Measurements from ENCODE around the gene PLA2G4F.

PLA2G4F gene

DNA sequence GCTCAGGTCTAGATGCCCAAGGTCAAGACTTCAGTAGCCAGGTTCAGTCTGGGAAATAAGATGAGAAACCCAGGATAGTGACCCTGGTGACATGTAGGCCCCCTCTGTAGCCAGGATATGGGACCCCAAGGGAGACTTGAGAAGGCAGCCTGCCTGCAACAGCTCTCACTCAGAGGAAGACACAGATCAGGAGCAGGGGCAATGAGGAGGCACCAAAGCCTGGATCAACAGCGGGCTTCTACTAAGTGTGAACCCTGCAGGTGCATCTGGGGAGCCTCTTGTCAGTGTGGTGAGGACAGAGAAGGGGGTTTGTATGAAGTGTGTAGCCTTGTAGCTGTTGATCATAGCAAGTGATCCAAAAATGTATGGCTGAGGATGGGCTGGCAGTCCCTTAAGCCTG, 25.4 kb downstream of the PLA2G4F start:
- no peak for DNase-seq

DNA sequence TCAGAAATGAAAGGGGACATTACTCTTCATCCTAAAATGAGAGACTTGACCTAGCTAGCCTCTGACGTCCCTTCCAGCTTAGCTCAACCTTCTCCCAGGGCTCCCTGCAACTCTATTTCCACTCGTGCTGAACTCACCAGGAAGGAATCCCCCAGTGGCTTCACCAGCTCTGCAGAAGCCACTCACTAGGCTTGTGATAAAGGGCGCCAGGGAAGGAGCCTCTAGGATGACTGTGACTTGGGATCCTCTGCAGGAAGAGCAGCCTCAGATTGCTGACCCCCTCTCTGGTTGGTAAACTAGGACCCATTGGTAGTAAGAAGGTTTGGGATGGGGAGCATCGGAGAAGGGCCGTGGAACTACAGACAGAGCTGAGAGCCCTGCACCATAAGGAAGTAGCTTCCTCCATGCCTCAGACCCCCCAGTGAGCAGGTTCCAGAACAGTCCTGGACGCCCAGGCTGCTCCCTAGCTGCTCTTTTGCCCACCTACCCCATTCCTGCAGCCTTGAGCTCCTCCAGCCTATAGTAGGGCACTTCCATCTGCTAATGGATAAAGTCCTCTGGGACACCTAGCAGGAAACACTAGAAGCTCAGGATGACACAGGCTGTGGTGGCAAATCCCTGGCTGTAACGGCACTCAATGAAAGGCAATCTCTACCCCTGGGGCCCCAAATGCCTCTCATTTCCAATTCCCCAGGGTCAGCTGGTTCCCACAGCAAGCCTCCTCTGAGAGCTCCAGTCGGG, 26.0 kb downstream of the PLA2G4F start:
- no peak for DNase-seq

DNA sequence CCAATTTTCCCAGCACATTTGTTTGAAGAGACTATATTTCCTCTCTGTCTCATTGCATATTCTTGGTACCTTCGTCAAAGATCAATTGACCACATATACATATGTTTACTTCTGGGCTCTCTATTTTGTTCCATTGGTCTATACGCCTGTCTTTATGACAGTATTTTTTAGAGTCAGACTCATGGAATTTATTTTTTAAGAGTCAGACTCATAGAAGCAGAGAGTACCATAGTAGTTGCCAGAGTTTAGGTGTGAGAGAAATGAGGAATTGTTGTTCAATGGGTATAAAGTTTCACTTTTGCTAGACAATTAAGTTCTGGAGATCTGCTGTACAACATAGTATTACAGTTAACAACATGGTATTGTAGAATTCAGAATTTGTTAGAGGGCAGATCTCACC, 27.1 kb downstream of the PLA2G4F start:
- DNase-seq, result no peak

DNA sequence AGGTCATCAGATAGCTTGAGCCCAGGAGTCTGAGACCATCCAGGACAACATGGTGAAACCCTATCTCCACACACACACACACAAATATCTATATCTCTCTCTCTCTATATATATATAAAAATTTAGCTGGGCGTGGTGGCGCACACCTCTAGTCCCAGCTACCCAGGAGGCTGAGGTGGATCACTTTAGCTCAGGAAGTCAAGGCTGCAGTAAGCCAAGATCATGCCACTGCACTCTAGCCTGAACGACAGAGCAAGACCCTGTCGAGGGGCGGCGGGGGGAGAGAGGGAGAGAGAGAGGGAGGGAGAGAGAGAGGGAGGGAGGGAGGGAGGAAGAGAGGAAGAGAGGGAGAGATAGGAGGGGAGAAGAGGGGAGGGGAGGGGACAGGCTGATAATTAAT, 28.0 kb downstream of the PLA2G4F start:
- DNase-seq, result no peak

DNA sequence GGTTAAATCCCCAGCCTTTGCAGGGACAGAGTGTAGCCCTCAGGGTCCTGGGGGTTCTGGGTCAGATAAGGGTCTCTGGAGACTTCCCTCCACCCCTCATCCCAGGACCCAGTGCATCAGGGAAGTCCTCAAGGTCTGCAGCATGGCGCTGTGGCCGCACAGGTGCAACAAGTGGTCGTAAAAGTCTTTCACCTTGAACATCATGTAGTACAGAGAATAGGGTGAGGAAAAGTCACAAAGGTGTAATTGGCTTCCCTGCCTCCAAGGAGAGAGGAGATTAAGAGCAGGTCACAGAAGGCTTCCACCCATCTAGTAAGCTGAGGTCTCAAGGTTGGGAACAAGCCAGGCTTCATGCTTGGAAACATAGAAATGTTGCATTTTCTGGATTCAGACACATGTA, 32.9 kb downstream of the PLA2G4F start:
- DNase-seq, result no peak

DNA sequence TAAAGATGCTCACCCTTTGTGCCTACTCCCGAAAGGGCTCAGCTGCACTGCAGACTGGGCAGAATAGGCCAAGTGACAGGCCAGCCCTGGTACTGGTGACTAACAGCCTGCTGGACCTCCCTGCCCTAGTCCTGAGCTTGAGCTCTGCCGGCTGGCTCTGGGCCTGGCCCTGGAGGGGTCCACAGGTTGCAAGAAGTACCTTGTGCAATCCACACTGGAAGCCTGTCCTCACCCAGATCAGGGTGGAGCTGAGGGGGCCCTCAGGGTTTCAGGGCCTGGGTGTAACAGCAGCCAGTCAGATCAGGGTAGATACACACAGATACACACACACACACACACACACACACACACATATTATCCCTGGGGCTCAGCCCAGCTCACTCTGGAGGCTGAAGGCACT, 34.8 kb downstream of the PLA2G4F start:
- no peak for DNase-seq

DNA sequence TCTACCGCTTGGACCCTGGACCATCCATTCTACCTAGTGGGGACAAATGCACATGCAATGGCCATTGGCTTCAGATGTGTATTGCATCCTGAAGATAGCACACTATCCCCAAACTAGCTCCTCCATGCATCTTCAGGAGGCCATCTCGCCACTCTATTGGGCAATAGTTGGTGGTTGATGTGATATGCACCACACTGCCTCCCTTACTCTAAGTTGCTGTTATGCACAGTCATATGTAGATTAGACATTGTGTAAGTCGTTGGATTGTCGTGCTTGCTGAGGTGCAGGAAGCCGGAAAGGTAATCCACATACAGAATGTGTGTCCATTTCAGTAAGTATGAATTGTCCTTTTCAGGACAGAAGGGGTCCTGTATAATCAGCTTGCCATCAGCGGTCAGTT, 35.4 kb downstream of the PLA2G4F start:
- no peak for DNase-seq

DNA sequence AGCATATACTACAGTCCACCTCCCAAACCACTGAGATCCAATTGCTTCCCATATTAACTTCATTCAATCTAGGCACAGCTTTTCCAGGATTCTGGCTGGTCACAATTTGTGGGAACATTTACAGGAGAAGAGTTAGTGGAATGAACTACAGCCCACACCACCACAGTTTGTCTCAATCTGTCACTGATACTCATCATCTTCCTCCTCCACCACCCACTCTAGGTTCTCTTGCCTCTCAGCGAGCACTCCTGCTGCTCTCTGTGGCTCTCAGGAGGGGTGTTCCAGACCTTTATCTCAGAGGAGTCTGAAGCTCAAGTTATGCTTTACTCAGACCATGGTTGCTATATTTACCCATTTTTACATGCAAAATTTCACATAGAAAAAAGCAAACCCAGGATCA, 36.2 kb downstream of the PLA2G4F start:
- DNase-seq, result no peak

DNA sequence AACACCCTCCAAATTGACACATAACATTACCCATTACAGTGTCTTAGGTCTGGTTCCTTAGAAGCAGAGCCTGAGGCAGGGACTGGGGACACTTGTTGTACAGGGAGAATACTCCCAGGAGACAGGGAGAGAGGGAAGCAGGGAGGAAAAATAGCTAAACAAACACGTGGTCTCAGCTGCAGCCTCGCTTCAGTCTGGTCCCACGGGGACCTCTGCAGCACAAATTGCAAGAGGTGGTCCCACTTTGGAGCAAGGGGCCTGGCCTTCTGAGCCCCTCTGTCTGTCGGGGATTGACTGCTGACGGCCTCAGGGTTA, 37.0 kb downstream of the PLA2G4F start:
- no peak for DNase-seq

DNA sequence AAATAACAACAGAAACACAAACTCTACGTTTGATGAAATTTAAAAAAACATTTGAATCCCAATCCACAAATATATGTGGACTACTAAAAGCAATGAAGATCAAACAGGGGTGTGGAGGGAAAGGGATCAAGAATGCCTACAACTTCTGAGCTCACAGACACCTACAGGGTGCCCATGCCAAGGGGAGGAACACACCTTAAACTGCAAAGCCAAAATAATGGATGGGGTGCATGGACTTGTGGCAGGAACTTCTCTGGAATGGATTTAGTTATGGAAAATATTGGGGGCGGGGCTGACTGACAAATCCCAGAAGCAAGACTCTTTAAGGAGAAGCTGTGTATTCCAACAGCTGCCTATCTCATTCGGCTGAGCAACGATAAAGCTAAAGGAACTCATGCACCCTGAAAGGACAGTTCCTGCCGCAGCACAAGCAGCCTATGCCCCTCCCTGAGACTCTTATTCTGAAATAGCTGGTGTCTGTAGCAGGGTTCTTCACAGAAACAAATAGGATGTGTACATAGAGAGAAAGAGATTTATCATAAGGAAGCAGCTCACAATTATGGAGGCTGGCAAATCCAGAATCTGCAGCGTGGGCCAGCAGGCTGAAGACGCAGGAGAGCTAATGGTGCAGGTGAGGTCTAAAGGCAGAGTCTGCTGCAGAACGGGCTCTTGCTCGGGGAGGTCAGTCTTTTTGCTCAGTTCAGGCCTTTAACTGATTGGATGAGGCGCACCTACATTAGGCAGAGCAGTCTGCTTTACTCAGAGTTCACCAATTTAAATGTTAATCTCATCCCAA, 37.6 kb downstream of the PLA2G4F start:
- no peak for DNase-seq

DNA sequence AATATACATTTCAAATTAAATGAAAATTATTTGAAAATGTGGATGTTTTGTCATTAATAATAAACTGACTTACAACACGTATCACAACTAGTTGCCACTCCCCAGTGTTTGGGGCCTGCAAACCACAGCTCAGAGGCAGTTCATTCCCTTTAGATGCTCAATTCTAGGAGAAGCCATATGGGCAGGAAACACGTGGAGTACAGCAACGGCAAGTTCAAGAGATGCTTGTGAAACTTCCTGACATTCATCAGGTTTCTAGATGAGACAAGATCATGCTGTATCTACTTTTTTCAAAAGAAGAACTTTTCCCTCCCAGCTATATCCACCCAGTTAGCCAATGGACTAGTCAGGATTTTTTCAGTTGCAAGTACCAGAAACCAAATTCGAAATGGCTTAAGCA, 44.5 kb downstream of the PLA2G4F start:
- DNase-seq, result no peak

DNA sequence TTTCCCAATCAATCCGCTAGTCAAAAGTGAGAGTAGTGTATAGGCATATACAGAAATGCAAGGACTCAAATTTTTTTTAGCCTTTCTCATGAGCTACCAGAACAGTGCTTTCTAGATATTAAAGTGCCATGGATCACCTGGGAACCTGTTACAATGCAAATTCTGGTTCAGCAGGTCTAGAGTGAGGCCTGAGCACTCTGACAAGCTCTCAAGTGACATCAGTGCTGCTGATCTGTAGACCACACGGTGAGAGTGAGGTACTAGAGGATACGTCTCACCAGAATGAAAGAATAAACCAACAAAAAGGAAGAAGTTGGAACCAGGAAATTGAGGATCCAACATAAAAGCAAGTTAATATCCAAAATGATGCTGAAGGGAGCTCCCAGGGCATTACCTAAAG, 46.1 kb downstream of the PLA2G4F start:
- no peak for DNase-seq

DNA sequence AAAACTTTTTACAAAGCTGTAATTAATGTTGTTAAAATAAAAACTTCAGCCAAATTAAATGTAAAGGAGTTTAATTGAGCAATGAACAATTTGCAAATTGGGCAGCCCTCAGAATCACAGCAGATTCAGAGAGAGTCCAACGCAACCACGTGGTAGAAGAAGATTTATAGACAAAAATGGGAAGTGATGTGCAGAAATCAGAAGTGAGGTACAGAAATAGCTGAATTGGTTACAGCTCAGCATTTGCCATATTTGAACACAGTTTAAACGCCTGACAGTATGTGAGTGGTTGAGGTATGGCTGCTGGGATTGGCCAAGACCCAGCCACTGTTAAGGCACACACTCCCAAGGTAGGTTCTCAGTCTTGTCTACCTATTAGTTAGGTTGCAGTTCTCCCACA, 47.6 kb downstream of the PLA2G4F start:
- no peak for DNase-seq

DNA sequence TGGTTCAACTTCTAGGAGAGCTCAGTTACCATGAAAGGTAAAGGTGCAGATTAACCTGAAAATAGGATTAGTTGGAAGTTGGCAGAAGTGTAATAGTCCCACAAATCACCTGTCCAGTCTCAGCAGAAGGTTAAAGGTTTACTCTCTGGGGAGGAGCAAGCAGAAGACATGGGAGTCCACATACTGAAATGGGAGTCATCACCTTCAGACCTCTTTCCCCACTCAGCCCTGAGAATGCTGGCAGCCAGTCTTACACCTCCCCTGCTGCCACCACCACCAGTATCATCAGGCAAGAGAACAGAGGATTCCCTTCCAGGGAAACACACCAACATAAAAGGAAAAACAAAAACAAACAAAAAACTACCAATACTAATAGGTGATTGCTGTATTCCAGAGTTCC, 48.2 kb downstream of the PLA2G4F start:
- DNase-seq, result no peak

DNA sequence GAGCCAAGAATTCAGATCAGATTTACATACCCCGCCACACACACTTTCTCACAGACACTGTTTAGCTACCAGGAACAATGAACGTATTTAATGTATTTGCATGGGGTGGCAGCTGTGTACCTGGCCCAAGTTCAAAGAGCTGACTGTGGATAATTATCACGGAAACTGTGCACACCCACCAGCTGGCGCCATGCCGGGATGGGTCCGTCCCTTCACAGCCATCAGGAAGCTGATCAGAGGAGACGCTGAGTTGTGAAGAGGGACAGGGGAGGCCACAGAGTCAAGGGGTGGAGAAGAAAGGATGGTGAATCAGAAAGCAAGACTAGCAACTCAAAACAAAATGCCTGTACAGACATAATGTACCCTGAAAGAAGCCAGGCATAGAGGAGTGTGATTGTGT, 49.0 kb downstream of the PLA2G4F start:
- no peak for DNase-seq

DNA sequence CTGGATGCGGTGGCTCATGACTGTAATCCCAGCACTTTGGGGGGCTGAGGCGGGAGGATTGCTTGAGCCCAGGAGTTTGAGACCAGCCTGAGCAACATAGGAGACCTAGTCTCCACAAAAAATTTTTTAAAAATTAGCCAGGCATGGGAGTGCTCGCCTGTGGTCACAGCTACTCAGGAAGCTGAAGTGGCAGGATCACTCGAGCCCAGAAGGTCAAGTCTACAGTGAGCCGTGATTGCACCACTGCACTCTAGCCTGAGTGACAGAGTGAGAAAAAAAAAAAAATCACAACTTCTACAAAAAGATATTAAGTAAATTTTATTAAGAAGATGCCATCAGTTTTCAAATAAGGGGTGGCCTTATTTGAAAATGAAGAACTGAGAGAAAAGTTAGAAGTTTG, 50.1 kb downstream of the PLA2G4F start:
- no peak for DNase-seq

DNA sequence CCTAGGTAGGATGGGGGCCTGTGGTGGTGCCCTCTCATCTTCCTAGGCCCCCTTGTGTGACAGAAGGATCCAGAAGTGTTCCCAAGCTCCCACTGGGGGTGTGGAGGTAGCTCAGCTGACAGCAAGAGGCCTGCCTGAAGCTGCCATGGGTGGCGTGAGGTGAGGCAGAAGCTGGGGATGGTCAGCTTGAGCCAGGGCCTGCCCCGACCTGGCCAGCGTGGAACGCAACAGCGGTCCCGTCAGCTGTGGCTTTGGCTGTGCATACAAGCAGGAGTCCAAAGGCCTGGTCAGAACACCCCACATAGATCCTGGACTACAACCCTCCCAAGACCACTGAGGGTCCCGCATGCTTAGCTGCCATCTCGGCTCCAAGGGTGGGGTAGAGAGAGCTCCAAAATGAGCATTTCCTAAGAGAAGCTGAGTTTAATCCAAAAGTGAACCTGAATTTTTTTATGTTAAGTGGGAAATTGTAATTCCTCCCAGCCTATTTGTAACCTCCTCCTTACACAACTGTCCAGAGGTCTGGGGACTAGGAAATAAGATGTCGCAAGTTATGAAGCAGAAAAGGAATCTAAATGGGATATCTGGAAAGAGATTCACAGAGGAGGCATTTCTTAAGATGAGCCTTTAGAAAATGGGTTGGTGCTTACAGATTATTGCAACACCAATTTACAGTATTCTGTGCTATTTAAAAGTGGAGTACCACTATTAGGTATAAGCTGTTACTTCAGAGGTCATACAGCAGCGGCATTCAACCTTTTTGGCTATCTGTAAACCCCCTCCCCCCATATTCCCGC, 52.1 kb downstream of the PLA2G4F start:
- DNase-seq, result no peak

DNA sequence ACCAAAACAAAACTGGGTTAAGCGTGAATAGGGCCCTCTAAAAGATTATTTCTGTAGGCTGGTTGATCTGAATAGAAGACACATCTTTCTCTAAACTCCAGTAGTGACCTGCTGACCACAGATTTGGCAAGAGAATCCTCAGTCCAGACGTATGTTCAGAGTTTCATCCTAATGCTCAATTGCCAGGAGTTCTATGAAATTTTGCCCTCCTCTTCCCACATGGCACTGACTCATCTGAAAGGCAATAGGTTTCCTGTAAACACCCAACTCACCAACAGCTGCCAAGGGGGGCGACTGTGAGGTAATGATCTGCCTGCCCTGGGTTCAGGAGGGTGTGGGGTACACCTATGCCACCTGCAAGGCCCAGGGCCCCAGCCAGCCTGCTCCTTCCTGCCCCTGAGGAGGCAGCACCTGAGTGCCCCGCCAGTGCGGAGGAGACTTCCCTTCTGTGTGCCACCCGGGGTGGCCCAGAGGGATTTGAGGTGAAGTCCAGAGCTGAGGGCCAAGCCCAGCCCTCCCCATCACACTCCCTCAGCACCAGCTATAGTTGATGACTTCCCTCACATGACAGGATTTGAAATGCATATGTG, 53.7 kb downstream of the PLA2G4F start:
- DNase-seq, result no peak

DNA sequence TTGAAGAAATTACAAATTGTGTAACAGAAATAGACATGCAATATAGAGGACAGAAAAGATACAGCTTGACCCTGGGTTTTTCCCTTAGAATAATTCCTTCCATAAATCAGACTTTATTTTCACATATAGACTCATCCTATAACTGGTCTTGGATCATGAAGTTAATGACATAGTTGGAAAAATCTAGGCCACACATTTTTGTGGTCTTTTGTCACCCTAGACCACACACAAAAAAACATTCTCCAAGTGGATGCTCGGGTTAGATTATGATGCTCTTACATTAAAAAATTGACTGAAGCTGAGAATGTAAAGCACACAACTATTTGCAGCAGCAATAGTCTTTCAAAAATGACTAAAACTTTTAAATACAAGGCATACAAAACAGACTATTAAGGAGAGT, 54.6 kb downstream of the PLA2G4F start:
- no peak for DNase-seq

DNA sequence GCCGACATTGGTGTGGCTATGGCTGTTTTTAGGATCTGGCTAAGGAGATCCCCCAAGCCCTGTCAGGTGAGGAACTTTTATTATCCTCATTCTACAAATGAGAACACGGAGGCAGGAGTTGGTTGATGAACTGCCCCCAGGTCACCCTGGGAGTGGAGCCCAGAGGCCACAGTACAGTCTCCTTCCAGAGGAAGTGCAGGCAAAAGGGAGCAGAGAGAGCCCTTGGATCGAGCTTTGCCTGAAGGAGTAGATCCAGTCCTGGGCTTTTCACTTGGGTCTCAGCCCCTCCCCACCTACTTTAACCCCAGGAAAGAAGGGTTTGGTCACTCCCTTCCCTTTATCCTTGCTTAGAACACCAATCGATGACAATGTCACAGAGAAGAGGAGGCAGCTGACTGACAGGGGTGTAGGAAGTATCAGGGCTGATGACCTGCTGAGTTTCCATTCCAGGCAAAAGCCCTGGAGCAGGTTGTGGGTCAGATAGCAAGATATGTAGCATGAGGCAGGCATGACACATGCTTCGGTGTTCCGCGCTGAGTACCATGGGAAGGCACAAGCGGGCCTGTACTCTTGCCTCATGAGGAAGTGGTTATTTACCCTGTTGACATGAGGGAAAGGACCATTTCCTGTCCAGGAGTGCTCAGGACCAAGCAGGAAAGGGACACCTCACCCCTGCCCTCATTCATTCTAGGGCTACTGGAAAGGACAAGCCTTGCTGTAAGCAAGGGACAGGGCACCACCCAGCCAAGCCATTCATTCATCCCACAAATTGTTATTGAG, 56.2 kb downstream of the PLA2G4F start:
- no peak for DNase-seq

DNA sequence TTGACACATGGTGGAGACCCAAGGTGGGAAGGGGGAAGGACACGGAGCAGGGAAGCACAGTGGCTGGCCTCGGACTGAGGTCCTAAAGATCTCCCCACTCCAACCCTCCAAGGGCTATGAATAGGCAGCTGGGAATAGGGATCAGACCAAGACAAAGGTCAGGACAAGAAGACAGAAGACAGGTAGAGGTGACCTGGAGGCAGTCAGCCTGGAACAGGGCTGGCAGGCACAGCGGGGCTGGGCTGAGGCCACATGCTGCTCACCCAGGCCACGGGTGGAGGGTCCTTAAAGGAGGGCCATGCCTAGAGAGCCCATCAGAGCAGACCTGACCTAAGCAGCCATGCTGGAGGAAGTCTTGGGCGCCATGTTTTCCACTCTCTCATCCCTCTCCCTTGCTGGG, 59.4 kb downstream of the PLA2G4F start:
- DNase-seq, result no peak

DNA sequence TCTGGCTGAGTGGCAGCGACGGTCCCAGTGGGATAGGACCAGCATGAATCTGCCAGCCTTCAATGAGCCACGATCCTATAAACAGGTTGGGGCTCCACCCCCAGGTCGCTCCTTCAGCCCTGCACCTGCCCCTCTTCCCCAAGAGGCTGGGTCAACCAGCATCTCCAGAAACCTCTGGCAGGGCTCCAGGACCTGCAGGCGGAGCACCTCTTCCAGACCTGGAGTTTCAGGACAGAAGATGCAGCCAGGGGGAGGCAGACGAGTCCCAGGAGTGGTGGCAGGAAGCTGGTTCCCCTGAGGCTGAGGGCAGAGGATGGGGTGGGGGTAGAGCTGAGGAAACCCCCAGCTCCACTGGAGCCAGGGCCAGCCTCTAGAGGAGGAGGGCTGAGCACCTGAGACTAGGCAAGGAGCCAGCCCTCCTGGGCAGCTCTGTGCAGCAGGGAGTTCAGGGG, 61.9 kb downstream of the PLA2G4F start, which contains the start of gene PLA2G4D:
Gene PLA2G4D (minus strand): TSS at position 51 of the 452 bp plus-strand sequence. CDS start 103 bp downstream, outside the sequence.
- DNase-seq, result no peak

DNA sequence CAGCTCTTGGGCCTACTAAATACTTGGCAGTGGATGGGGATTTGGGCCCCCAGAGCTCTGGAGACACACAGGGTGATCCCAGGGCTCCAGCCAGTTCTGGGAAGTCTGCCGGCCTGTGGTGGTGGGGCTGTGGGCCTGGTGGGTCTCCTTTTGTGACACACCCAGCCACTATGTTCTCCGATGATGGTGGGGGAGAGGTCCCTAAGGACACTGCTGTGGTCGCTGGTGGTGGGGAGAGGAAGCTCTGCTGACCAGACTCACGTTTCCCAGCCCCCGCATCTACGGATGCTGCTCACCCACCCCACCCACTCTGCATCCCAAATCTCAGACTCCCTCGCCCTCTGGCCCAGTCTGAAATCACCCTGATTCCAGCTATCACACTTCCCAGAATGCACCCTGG, 62.5 kb downstream of the PLA2G4F start:
- no peak for DNase-seq
